ENCODE results near the gene TJP1. TPM values are rescaled to one million over a fixed set of nuclear protein-coding genes. Genes with fewer than 3 reads are reported as not detected.

TJP1 gene
- total RNA-seq, 1 experiment from 2014 or later: 159 TPM

DNA sequence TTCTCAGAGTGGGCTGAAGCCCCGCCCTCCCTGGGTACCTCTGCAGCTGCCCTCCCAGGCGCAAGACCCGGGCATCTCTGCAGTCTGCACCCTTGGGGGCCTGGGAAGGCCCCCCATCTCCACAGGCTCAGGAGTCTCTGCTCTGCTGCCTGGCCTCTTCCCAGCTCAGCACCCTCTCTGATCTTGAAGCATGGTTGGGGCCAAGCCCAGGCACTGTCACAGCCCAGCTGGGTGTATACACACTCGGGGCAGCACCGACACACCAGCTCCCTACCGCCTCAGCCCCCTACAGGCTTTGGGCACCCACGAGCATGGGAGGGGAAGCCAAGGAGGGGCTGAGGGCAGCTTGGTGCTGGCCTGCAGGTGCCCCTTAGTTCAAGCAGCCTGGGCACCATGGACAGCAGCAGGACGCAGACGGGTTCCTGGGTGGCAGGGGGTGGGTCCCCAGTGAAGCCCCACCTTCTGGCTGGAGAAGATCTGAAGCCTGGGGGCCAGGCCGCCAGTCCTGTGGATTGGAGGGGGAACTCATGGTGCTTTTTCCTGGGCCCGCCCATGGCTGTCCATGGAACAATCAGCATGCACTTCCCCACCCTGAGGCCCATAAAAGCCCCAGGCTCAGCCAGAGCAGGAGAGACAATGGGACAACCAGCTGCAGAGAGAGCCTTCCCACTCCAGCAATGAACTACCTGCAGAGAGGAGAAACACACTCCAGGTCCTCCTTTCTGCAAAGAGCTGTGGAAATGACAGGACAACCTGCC lies 170.6 kb downstream of the TJP1 start:
- H3K27me3 ChIP-seq (ENCODE audit: insufficient read depth, low read depth): peaks cover 51% of the 10 kb centered on the region
- no peak overlapping the region for H3K4me2 ChIP-seq
- no peaks in the 10 kb centered on the region for H3F3A ChIP-seq (ENCODE audit: insufficient read depth, low read depth)
- no peak for TF ChIP-seq EZH2 (IDR thresholded peaks at IDR 0.05; ENCODE audit: low read depth)
- TF ChIP-seq, protein P1, sequence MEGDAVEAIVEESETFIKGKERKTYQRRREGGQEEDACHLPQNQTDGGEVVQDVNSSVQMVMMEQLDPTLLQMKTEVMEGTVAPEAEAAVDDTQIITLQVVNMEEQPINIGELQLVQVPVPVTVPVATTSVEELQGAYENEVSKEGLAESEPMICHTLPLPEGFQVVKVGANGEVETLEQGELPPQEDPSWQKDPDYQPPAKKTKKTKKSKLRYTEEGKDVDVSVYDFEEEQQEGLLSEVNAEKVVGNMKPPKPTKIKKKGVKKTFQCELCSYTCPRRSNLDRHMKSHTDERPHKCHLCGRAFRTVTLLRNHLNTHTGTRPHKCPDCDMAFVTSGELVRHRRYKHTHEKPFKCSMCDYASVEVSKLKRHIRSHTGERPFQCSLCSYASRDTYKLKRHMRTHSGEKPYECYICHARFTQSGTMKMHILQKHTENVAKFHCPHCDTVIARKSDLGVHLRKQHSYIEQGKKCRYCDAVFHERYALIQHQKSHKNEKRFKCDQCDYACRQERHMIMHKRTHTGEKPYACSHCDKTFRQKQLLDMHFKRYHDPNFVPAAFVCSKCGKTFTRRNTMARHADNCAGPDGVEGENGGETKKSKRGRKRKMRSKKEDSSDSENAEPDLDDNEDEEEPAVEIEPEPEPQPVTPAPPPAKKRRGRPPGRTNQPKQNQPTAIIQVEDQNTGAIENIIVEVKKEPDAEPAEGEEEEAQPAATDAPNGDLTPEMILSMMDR (conservative IDR thresholded peaks at IDR 0.05): no peak
- no peak for DNase-seq
- CTCF ChIA-PET: no interaction called here
- no peak overlapping the region for H3K4me3 ChIP-seq
- H4K20me1 ChIP-seq (ENCODE audit: insufficient read depth): no peaks in the 10 kb centered on the region; the same call in 1 of the 2 replicates
- H3K9me2 ChIP-seq (ENCODE audit: insufficient read depth): no peaks in the 10 kb centered on the region
- intact Hi-C loops (cut with micrococcal nuclease; ENCODE audit: unreplicated experiment): no loop called here
- H3K36me3 ChIP-seq (ENCODE audit: low read depth): no peaks in the 10 kb centered on the region
- H3K4me1 ChIP-seq (replicated peaks; ENCODE audit: insufficient read depth): no peaks in the 10 kb centered on the region
- H3K79me2 ChIP-seq (ENCODE audit: low read depth): no peaks in the 10 kb centered on the region
- no peak overlapping the region for H2AFZ ChIP-seq
- no peaks in the 10 kb centered on the region for H3K9me3 ChIP-seq (ENCODE audit: insufficient read depth, low read depth)
- H3K27ac ChIP-seq: no peak overlapping the region
- POLR2A ChIA-PET (ENCODE audit: unreplicated experiment): no interaction called here
- BruUV-seq (replicated peaks): no TSS peak

Data from PC-9 (cell line).